GM12878 (cell line): ENCODE data around the gene TACC3. TPM values are rescaled to one million over a fixed set of nuclear protein-coding genes. Genes with fewer than 3 reads are reported as not detected.

Experiments used
- ATAC-seq: fragments of 200-7000 bp; cut with Tn5 transposase; 3 replicates; pipeline ENCODE4 v1.9.1; 2020; ENCODE audit warnings: mild to moderate bottlenecking, moderate library complexity
- BruUV-seq: library from RNA; stranded (reverse); fragments of 400-500 nt; replicated peaks from 2 replicates; lab custom pipeline; 2021; lab: Mats Ljungman, UMichigan
- CTCF ChIA-PET: fragments of 300-600 bp; sonication (Branson Sonifier 250); formaldehyde crosslinking; extraction: SDS; loops from one replicate; lab custom pipeline; 2021; ENCODE audit warnings: inconsistent platforms; lab: Yijun Ruan, JAX
- POLR2A ChIA-PET: fragments of 350-600 bp; formaldehyde crosslinking; extraction: SDS; loops from one replicate; lab custom pipeline; 2021; ENCODE audit warnings: inconsistent platforms; lab: Charles Lee
- RAD21 ChIA-PET: fragments of 300-600 bp; sonication (Branson Sonifier 250); formaldehyde crosslinking; loops from one replicate; lab custom pipeline; 2023; ENCODE audit warnings: antibody characterized with exemption; ENCODE audit not compliant: unreplicated experiment; lab: Charles Lee
- SMC1A ChIA-PET: fragments of 300-600 bp; sonication (Branson Sonifier 250); formaldehyde crosslinking; loops from one replicate; lab custom pipeline; 2023; ENCODE audit not compliant: unreplicated experiment, uncharacterized antibody; lab: Charles Lee
- DNase-seq: peaks from one replicate; pipeline ENCODE4 v3.0.0-alpha.2; 2011; ENCODE audit warnings: low read depth, low spot score
- FAIRE-seq: peaks from 3 replicates; lab custom pipeline; 2011; peaks lifted over from hg19 to GRCh38; lab: Jason Lieb, UNC
- H2AFZ ChIP-seq: 2 replicates; pipeline ENCODE4 v1.6.0; 2011; ENCODE audit warnings: low read depth, low read length, control low read depth; ENCODE audit not compliant: control insufficient read depth
- H3K27ac ChIP-seq: 2 replicates; pipeline ENCODE4 v1.5.1; 2011; ENCODE audit warnings: control low read depth; ENCODE audit not compliant: control insufficient read depth, insufficient read depth
- H3K27me3 ChIP-seq, 2 experiments: replicated peaks in 1 of 2; 2 replicates each; pipeline versions ENCODE4 v1.6.0 to v1.6.1; 2011; ENCODE audit warnings: low read length in 1 of 2; ENCODE audit not compliant: control insufficient read depth in 2 of 2, insufficient read depth in 2 of 2
- H3K36me3 ChIP-seq, 2 experiments: 2 replicates each; pipeline ENCODE4 v1.5.1; 2011; ENCODE audit warnings: low read length in 1 of 2; ENCODE audit not compliant: control insufficient read depth in 2 of 2, insufficient read depth in 2 of 2
- H3K4me1 ChIP-seq: 2 replicates; pipeline ENCODE4 v1.6.1; 2011; ENCODE audit warnings: mild to moderate bottlenecking, low read length, moderate library complexity, mixed read lengths; ENCODE audit not compliant: control insufficient read depth, insufficient read depth
- H3K4me2 ChIP-seq: 2 replicates; pipeline ENCODE4 v1.6.0; 2011; ENCODE audit warnings: control low read depth; ENCODE audit not compliant: control insufficient read depth, insufficient read depth
- H3K4me3 ChIP-seq: fragments of 200-600 bp; sonication (generic); 2 replicates; pipeline ENCODE4 v1.5.1; 2016
- H3K79me2 ChIP-seq: 2 replicates; pipeline ENCODE4 v1.6.0; 2011; ENCODE audit warnings: low read length; ENCODE audit not compliant: control insufficient read depth, insufficient read depth
- H3K9ac ChIP-seq: 2 replicates; pipeline ENCODE4 v1.8.0; 2011; ENCODE audit warnings: low read length, control low read depth, mixed read lengths; ENCODE audit not compliant: control insufficient read depth, insufficient read depth
- H3K9me3 ChIP-seq: replicated peaks from 3 replicates; pipeline ENCODE4 v1.5.1; 2011; ENCODE audit warnings: mild to moderate bottlenecking, low read length; ENCODE audit not compliant: control insufficient read depth, insufficient read depth
- H4K20me1 ChIP-seq: 2 replicates; pipeline ENCODE4 v1.6.0; 2011; ENCODE audit not compliant: control insufficient read depth, insufficient read depth
- ATF7 ChIP-seq: fragments of 450-650 bp; IDR thresholded peaks from 2 replicates; pipeline ENCODE4 v1.6.1; 2016; ENCODE audit warnings: low read depth, mild to moderate bottlenecking
- CBX5 ChIP-seq: sonication (generic); IDR thresholded peaks from 2 replicates; pipeline ENCODE4 v1.6.1; 2016; ENCODE audit warnings: low read depth, moderate library complexity, mild to moderate bottlenecking, inconsistent platforms
- CREB1 ChIP-seq: IDR thresholded peaks from 2 replicates; pipeline ENCODE4 v1.6.1; 2012; ENCODE audit warnings: low read depth, mild to moderate bottlenecking, inconsistent platforms
- CREM ChIP-seq: IDR thresholded peaks from 2 replicates; pipeline ENCODE4 v1.6.1; 2014; ENCODE audit warnings: antibody characterized with exemption, low read depth
- KLF5 ChIP-seq: fragments of 450-650 bp; IDR thresholded peaks from 2 replicates; pipeline ENCODE4 v1.6.1; 2014; ENCODE audit warnings: mild to moderate bottlenecking; ENCODE audit not compliant: partially characterized antibody
- NR2F1 ChIP-seq: fragments of 450-650 bp; conservative IDR thresholded peaks from 2 replicates; pipeline ENCODE4 v1.6.1; 2017; ENCODE audit warnings: mild to moderate bottlenecking
- PAX8 ChIP-seq: fragments of 450-650 bp; IDR thresholded peaks from 2 replicates; pipeline ENCODE4 v1.6.1; 2017; ENCODE audit warnings: mild to moderate bottlenecking, moderate library complexity
- POLR2AphosphoS5 ChIP-seq: IDR thresholded peaks from 2 replicates; pipeline ENCODE4 v1.6.1; 2011; ENCODE audit warnings: mild to moderate bottlenecking, low read length, inconsistent platforms
- WGBS: methylation state at CpG from one replicate; pipeline ENCODE4 v1.1.6; 2016; ENCODE audit warnings: low lambda C conversion rate; ENCODE audit not compliant: insufficient replicate concordance, insufficient coverage; ENCODE audit errors: missing lambda C conversion rate; 5-methylcytosine and 5-hydroxymethylcytosine counted together
- in situ Hi-C: fragments of 300-500 bp; cut with MboI; formaldehyde crosslinking; loops from 9 replicates; pipeline ENCODE4 v1.14.3; 2018; ENCODE audit warnings: mixed read lengths
- intact Hi-C: fragments of 100-400 bp; cut with micrococcal nuclease; formaldehyde crosslinking; loops from one replicate; pipeline ENCODE4 v1.14.2; 2022; ENCODE audit not compliant: unreplicated experiment
- polyA plus RNA-seq, 11 experiments: library from polyadenylated mRNA; depleted of rRNA in 4 of 11; unstranded in 6 of 11; stranded (reverse) in 5 of 11; fragments of >200 nt; fragmentation: Nextera tagmentation in 4 of 11; fragmentation: Illumina TruSeq in 1 of 11; extraction: Ambion mirVana in 4 of 11; extraction: Trizol in 1 of 11; gene quantifications; 1 replicate in 1 of 11; 2 replicates in 10 of 11; pipeline versions ENCODE4 v1.2.1 to v1.2.3, GENCODE V29; 2011 to 2016; ENCODE audit warnings: inconsistent platforms in 2 of 11, missing spikeins in 2 of 11, low read depth in 1 of 11
- total RNA-seq, 4 experiments: library from RNA; depleted of rRNA in 3 of 4; stranded (reverse); fragments of >200 nt in 3 of 4; fragmentation: Illumina TruSeq in 1 of 4; extraction: Trizol in 1 of 4; gene quantifications; 2 replicates each; pipeline versions ENCODE4 v1.2.1 to v1.2.3, GENCODE V29; 2013 to 2021
- TF ChIP-seq, protein P1 (sequence below): fragments of 450-650 bp; IDR thresholded peaks from 2 replicates; pipeline ENCODE4 v1.6.1; 2017; ENCODE audit warnings: mild to moderate bottlenecking, moderate library complexity
- TF ChIP-seq, protein P2 (sequence below): IDR thresholded peaks from 2 replicates; pipeline ENCODE4 v1.6.1; 2012; ENCODE audit warnings: mild to moderate bottlenecking, low read depth, low read length

The TACC3 gene
- total and polyA plus RNA-seq, 10 of the 15 experiments (the other 5 are each of a cell fraction or from before 2014, with no cell fraction given), result 2.8 to 121 (median 73.3) TPM

DNA sequence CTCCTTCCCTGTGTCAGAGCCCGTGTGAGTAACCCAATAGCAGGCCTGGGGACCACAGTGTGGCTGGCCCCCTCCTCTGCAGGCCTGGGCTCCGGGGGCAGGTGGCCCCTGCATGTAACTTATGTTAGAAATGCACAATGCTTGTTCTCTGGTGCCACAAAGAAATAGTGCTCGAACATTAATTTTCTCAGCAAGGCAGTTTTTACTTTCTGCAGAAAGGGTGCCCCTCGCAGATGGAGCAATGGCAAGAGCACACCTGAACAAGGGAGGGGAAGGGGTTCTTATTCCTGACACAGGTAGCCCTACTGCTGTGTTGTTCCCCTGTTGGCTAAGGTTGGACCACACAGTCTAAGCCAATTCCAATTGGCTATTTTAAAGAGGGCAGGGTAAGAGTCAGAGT, 17.1 kb downstream of the TACC3 start:
- BruUV-seq, result no TSS peak
- no peak for ATAC-seq
- H3K4me2 ChIP-seq, result no peak overlapping the region
- no peak overlapping the region for H2AFZ ChIP-seq
- no peaks in the 10 kb centered on the region for H3K4me1 ChIP-seq
- H3K9ac ChIP-seq, result no peak overlapping the region
- ChIA-PET RAD21 (no interaction called here), POLR2A (no interaction called here), CTCF (no interaction called here), SMC1A (no interaction called here)
- intact Hi-C loops, result no loop called here
- no peak for TF ChIP-seq ATF7
- TF ChIP-seq, protein P1, sequence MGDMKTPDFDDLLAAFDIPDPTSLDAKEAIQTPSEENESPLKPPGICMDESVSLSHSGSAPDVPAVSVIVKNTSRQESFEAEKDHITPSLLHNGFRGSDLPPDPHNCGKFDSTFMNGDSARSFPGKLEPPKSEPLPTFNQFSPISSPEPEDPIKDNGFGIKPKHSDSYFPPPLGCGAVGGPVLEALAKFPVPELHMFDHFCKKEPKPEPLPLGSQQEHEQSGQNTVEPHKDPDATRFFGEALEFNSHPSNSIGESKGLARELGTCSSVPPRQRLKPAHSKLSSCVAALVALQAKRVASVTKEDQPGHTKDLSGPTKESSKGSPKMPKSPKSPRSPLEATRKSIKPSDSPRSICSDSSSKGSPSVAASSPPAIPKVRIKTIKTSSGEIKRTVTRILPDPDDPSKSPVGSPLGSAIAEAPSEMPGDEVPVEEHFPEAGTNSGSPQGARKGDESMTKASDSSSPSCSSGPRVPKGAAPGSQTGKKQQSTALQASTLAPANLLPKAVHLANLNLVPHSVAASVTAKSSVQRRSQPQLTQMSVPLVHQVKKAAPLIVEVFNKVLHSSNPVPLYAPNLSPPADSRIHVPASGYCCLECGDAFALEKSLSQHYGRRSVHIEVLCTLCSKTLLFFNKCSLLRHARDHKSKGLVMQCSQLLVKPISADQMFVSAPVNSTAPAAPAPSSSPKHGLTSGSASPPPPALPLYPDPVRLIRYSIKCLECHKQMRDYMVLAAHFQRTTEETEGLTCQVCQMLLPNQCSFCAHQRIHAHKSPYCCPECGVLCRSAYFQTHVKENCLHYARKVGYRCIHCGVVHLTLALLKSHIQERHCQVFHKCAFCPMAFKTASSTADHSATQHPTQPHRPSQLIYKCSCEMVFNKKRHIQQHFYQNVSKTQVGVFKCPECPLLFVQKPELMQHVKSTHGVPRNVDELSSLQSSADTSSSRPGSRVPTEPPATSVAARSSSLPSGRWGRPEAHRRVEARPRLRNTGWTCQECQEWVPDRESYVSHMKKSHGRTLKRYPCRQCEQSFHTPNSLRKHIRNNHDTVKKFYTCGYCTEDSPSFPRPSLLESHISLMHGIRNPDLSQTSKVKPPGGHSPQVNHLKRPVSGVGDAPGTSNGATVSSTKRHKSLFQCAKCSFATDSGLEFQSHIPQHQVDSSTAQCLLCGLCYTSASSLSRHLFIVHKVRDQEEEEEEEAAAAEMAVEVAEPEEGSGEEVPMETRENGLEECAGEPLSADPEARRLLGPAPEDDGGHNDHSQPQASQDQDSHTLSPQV, result no peak
- TF ChIP-seq POLR2AphosphoS5, result no peak
- TF ChIP-seq PAX8, result no peak
- TF ChIP-seq CBX5, result peak; percentile 99
- TF ChIP-seq NR2F1, result no peak
- peak; percentile 74 for TF ChIP-seq KLF5
- no peak for TF ChIP-seq CREB1
- no peak for TF ChIP-seq CREM
- TF ChIP-seq, protein P2, sequence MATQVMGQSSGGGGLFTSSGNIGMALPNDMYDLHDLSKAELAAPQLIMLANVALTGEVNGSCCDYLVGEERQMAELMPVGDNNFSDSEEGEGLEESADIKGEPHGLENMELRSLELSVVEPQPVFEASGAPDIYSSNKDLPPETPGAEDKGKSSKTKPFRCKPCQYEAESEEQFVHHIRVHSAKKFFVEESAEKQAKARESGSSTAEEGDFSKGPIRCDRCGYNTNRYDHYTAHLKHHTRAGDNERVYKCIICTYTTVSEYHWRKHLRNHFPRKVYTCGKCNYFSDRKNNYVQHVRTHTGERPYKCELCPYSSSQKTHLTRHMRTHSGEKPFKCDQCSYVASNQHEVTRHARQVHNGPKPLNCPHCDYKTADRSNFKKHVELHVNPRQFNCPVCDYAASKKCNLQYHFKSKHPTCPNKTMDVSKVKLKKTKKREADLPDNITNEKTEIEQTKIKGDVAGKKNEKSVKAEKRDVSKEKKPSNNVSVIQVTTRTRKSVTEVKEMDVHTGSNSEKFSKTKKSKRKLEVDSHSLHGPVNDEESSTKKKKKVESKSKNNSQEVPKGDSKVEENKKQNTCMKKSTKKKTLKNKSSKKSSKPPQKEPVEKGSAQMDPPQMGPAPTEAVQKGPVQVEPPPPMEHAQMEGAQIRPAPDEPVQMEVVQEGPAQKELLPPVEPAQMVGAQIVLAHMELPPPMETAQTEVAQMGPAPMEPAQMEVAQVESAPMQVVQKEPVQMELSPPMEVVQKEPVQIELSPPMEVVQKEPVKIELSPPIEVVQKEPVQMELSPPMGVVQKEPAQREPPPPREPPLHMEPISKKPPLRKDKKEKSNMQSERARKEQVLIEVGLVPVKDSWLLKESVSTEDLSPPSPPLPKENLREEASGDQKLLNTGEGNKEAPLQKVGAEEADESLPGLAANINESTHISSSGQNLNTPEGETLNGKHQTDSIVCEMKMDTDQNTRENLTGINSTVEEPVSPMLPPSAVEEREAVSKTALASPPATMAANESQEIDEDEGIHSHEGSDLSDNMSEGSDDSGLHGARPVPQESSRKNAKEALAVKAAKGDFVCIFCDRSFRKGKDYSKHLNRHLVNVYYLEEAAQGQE, result no peak
- no peak for DNase-seq
- no peak overlapping the region for H3K27ac ChIP-seq
- peaks cover 43 to 53% of the 10 kb centered on the region in 2 experiments for H3K36me3 ChIP-seq
- no peaks in the 10 kb centered on the region for H3K79me2 ChIP-seq
- WGBS, result 96% methylated on average over 4 of the region's 4 CpGs
- H3K27me3 ChIP-seq, result no peaks in the 10 kb centered on the region
- no peaks in the 10 kb centered on the region for H4K20me1 ChIP-seq
- H3K4me3 ChIP-seq, result no peak overlapping the region
- H3K9me3 ChIP-seq, result peaks cover 18% of the 10 kb centered on the region
- FAIRE-seq, result no peak
- in situ Hi-C loops, result no loop called here
